ENCODE data around the gene KMT2E.
"Not testable (repeated sequence)": the region's sequence is repeated elsewhere in the genome, so short reads cannot be mapped to it uniquely, and the experiment has no call there.

Gene KMT2E

GRCh38 chr7:105021967-105022366, 8.0 kb downstream of the KMT2E start:
- TF ChIP-seq, protein P1, sequence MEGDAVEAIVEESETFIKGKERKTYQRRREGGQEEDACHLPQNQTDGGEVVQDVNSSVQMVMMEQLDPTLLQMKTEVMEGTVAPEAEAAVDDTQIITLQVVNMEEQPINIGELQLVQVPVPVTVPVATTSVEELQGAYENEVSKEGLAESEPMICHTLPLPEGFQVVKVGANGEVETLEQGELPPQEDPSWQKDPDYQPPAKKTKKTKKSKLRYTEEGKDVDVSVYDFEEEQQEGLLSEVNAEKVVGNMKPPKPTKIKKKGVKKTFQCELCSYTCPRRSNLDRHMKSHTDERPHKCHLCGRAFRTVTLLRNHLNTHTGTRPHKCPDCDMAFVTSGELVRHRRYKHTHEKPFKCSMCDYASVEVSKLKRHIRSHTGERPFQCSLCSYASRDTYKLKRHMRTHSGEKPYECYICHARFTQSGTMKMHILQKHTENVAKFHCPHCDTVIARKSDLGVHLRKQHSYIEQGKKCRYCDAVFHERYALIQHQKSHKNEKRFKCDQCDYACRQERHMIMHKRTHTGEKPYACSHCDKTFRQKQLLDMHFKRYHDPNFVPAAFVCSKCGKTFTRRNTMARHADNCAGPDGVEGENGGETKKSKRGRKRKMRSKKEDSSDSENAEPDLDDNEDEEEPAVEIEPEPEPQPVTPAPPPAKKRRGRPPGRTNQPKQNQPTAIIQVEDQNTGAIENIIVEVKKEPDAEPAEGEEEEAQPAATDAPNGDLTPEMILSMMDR (IDR thresholded peaks at IDR 0.05) = no peak
- no peak for TF ChIP-seq ZFX (IDR thresholded peaks at IDR 0.05; ENCODE audit: borderline replicate concordance)
- H3K27ac ChIP-seq = no peak overlapping the region

DNA sequence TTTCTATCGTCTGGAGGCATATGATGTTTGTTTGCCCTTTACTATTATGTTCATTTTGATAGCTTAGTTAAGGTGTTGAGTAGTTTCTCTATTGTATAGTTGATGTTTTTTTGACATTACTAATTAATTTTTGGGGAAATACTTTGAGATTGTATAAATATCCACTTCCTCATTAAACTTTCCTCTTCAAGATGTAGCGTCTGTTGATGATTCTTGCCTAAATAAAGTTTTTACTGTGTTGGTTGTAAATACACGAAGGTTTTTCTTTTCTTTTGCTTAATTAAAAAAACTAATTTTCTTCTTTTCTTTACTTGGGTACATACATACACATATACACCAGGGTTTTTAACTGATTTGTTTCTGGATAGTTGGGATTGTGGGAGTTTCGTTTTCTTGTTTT, 8.5 kb downstream of the KMT2E start:
- TF ChIP-seq ZFX (IDR thresholded peaks at IDR 0.05; ENCODE audit: borderline replicate concordance) = no peak
- TF ChIP-seq, protein P1 (IDR thresholded peaks at IDR 0.05) = no peak
- H3K27ac ChIP-seq = no peak overlapping the region

DNA sequence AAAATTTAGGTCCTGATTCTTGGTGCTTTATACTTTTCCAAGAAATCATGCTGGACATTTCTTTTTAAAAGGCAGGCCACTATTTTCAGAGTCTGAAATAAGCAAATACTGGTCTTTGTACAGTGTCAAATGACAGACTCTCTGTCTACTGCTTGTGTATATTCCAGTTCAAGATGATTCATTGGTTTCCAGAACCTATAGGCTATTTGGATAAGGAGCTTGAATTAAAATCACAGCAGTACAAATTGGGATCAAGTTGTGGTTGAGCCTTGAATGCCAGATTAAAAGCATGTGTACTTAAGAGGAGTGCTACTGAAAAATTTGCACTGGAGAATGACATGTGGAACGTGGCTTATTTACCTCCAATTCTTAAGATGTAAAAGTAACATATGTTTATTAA, 10.7 kb downstream of the KMT2E start:
- no peak for TF ChIP-seq ZFX (IDR thresholded peaks at IDR 0.05; ENCODE audit: borderline replicate concordance)
- TF ChIP-seq, protein P1 (IDR thresholded peaks at IDR 0.05) = no peak
- peak overlapping the region; percentile 69 for H3K27ac ChIP-seq

DNA sequence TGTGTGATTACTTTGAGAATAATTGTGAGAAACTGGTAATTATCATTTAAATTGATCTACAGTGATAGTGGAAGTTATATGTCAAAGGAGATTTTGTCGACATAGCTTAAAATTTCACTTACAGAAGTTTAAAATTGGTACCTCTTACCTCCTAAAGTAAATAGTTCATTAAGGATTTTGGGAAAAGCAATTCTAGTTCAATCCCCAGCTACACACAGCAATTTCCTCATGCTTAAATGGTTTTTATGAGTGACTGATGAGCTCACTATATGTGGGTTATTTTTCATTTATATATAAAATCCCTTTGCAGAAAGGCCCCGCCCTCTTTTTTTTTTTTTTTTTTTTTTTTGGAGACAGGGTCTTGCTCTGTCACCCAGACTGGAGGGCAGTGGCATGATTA, 12.7 kb downstream of the KMT2E start:
- H3K27ac ChIP-seq = no peak overlapping the region
- TF ChIP-seq ZFX (IDR thresholded peaks at IDR 0.05; ENCODE audit: borderline replicate concordance) = no peak
- TF ChIP-seq, protein P1 (IDR thresholded peaks at IDR 0.05) = no peak

GRCh38 chr7:105027176-105027853, 13.3 kb downstream of the KMT2E start:
- TF ChIP-seq, protein P1 (IDR thresholded peaks at IDR 0.05) = no peak
- no peak for TF ChIP-seq ZFX (IDR thresholded peaks at IDR 0.05; ENCODE audit: borderline replicate concordance)
- H3K27ac ChIP-seq = no peak overlapping the region

DNA sequence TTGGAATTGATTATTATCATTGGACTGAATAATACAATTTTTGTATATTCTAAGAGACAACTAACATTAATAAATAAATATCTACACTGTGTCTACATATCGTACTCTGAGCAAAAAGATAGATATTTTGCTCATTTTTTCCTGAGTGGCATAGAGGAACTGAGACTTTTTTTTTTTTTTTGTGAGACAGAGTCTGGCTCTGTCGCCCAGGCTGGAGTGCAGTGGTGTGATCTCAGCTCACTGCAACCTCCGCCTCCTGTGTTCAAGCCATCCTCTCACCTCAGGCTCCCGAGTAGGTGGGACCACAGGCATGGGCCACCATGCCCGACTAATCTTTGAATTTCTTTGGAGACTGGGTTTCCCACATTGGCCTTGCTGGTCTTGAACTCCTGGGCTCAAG, 14.0 kb downstream of the KMT2E start:
- TF ChIP-seq ZFX (IDR thresholded peaks at IDR 0.05; ENCODE audit: borderline replicate concordance) = no peak
- TF ChIP-seq, protein P1 (IDR thresholded peaks at IDR 0.05) = no peak
- no peak overlapping the region for H3K27ac ChIP-seq

DNA sequence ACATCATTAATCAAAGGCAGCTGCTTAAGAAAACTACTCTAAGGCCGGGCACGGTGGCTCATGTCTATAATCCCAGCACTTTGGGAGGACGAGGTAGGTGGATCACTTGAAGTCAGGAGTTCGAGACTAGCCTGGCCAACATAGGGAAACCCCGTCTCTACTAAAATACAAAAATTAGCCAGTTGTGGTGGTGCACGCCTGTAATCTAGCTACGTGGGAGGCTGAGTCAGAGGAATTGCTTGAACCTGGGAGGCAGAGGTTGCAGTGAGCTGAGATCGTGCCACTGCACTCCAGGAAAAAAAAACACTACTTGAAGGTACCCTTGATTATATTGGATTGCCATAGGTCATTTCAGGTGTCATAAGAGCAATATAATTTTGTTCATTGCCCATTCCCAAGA, 14.9 kb downstream of the KMT2E start:
- not testable (repeated sequence) for H3K27ac ChIP-seq

DNA sequence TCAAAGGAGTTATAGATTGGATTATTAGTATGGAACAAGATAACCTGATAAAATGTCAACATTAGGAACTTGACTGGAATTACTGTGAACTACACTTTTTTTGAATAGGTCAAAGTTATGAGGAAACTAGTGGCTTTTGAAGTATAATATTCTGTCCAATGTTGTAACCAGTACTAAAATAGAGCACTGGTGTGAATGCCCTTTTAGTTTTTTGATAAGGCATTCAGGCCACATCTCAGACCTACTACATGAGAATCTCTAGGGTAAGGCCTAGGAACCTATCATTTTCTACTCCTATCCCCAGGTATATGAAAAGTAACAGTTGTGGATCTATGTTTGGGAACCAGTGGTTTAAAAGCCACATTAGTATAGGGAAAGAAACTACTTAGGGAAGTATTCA, 16.4 kb downstream of the KMT2E start:
- H3K27ac ChIP-seq = no peak overlapping the region
- TF ChIP-seq, protein P1 (IDR thresholded peaks at IDR 0.05) = no peak
- TF ChIP-seq ZFX (IDR thresholded peaks at IDR 0.05; ENCODE audit: borderline replicate concordance) = no peak
